ENCODE measurements around the gene SPATC1L.
"Not testable (repeated sequence)": the region's sequence is repeated elsewhere in the genome, so short reads cannot be mapped to it uniquely, and the experiment has no call there.

SPATC1L gene

GRCh38 chr21:46178961-46179360 is 5.3 kb downstream of the SPATC1L start:
- TF ChIP-seq, protein P1, sequence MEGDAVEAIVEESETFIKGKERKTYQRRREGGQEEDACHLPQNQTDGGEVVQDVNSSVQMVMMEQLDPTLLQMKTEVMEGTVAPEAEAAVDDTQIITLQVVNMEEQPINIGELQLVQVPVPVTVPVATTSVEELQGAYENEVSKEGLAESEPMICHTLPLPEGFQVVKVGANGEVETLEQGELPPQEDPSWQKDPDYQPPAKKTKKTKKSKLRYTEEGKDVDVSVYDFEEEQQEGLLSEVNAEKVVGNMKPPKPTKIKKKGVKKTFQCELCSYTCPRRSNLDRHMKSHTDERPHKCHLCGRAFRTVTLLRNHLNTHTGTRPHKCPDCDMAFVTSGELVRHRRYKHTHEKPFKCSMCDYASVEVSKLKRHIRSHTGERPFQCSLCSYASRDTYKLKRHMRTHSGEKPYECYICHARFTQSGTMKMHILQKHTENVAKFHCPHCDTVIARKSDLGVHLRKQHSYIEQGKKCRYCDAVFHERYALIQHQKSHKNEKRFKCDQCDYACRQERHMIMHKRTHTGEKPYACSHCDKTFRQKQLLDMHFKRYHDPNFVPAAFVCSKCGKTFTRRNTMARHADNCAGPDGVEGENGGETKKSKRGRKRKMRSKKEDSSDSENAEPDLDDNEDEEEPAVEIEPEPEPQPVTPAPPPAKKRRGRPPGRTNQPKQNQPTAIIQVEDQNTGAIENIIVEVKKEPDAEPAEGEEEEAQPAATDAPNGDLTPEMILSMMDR (IDR thresholded peaks at IDR 0.05; ENCODE audit: low read length): no peak
- no peak for TF ChIP-seq EZH2 (IDR thresholded peaks at IDR 0.05; ENCODE audit: borderline replicate concordance, low read length)
- Histone ChIP-seq H3K79me2 (ENCODE audit: insufficient read depth, low read length) (no peaks in the 10 kb centered on the region), H3K27me3 (ENCODE audit: insufficient read depth, low read length) (no peaks in the 10 kb centered on the region; the same call in 1 of the 2 replicates), H4K20me1 (ENCODE audit: insufficient read depth, low read length) (no peaks in the 10 kb centered on the region), H3K27ac (ENCODE audit: low read depth, low read length, poor library complexity, severe bottlenecking) (no peak overlapping the region), H3K4me1 (ENCODE audit: insufficient read depth, low read length, severe bottlenecking) (peaks cover 9% of the 10 kb centered on the region), H3F3A (ENCODE audit: insufficient read depth, low read length) (no peaks in the 10 kb centered on the region), H3K9ac (ENCODE audit: low read length) (no peak overlapping the region), H3K9me3 (ENCODE audit: low read length) (peaks cover 3% of the 10 kb centered on the region; the same call in 1 of the 2 replicates), H3K9me2 (ENCODE audit: low read depth, low read length) (no peaks in the 10 kb centered on the region), H3K4me3 (ENCODE audit: low read depth, low read length, poor library complexity, severe bottlenecking) (no peak overlapping the region), H3K4me2 (ENCODE audit: low read length) (no peak overlapping the region), H2AFZ (ENCODE audit: low read length) (no peak overlapping the region), H3K36me3 (ENCODE audit: insufficient read depth, low read length) (no peaks in the 10 kb centered on the region; the same call in 1 of the 2 replicates)

- not testable (repeated sequence) for H4K20me1 ChIP-seq (ENCODE audit: insufficient read depth, low read length); H3K9me2 ChIP-seq (ENCODE audit: low read depth, low read length); H3K9ac ChIP-seq (ENCODE audit: low read length); H3K79me2 ChIP-seq (ENCODE audit: insufficient read depth, low read length); H3K27me3 ChIP-seq (ENCODE audit: insufficient read depth, low read length); H2AFZ ChIP-seq (ENCODE audit: low read length); H3K27ac ChIP-seq (ENCODE audit: low read depth, low read length, poor library complexity, severe bottlenecking); H3F3A ChIP-seq (ENCODE audit: insufficient read depth, low read length); H3K9me3 ChIP-seq (ENCODE audit: low read length); H3K4me1 ChIP-seq (ENCODE audit: insufficient read depth, low read length, severe bottlenecking); H3K4me3 ChIP-seq (ENCODE audit: low read depth, low read length, poor library complexity, severe bottlenecking); H3K36me3 ChIP-seq (ENCODE audit: insufficient read depth, low read length); H3K4me2 ChIP-seq (ENCODE audit: low read length)
Observed at GRCh38 chr21:46176443-46177129, 7.7 kb downstream of the SPATC1L start.

DNA sequence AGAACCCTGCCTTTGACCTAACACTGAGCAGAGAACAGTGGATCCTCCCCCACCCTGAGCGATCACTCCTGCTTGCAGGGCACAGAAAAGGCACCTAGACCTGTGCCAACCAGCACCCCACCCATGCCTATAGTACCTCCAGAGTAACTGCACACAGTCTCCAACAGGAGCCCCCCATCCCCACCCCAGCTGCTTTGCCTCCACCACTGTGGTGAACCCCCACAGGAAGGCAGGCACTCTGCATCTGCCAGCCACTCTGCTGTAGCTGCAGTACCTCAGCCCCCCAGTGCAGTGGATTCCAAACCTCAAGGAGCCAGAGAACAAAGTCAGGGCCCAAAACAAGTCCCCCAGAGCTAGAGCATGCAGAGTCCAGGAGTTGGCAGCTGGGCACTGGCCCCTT is 10.7 kb downstream of the SPATC1L start:
- no peak overlapping the region for H3K27ac ChIP-seq (ENCODE audit: low read depth, low read length, poor library complexity, severe bottlenecking)
- no peak overlapping the region for H3K9ac ChIP-seq (ENCODE audit: low read length)
- H3K79me2 ChIP-seq (ENCODE audit: insufficient read depth, low read length): no peaks in the 10 kb centered on the region
- no peak for TF ChIP-seq EZH2 (IDR thresholded peaks at IDR 0.05; ENCODE audit: borderline replicate concordance, low read length)
- TF ChIP-seq, protein P1 (IDR thresholded peaks at IDR 0.05; ENCODE audit: low read length): no peak
- H2AFZ ChIP-seq (ENCODE audit: low read length): no peak overlapping the region
- no peaks in the 10 kb centered on the region for H3K9me2 ChIP-seq (ENCODE audit: low read depth, low read length)
- no peaks in the 10 kb centered on the region; the same call in 1 of the 2 replicates for H3K36me3 ChIP-seq (ENCODE audit: insufficient read depth, low read length)
- no peaks in the 10 kb centered on the region; the same call in 1 of the 2 replicates for H3K27me3 ChIP-seq (ENCODE audit: insufficient read depth, low read length)
- no peaks in the 10 kb centered on the region for H3F3A ChIP-seq (ENCODE audit: insufficient read depth, low read length)
- H3K4me2 ChIP-seq (ENCODE audit: low read length): no peak overlapping the region
- H3K4me3 ChIP-seq (ENCODE audit: low read depth, low read length, poor library complexity, severe bottlenecking): no peak overlapping the region
- H3K9me3 ChIP-seq (ENCODE audit: low read length): peaks cover 3% of the 10 kb centered on the region; the same call in 1 of the 2 replicates
- H3K4me1 ChIP-seq (ENCODE audit: insufficient read depth, low read length, severe bottlenecking): no peaks in the 10 kb centered on the region
- no peaks in the 10 kb centered on the region for H4K20me1 ChIP-seq (ENCODE audit: insufficient read depth, low read length)

Measured in OCI-LY1 (cell line).